ENCODE measurements around the gene ASMT.
"Not testable (repeated sequence)": the region's sequence is repeated elsewhere in the genome, so short reads cannot be mapped to it uniquely, and the experiment has no call there.

The ASMT gene

GRCh38 chrX:1597345-1598020 lies 17.4 kb upstream of the ASMT start:
- DNase-seq (ENCODE audit: low spot score) = no peak

- peak; percentile 8 for DNase-seq (ENCODE audit: low spot score)
Observed at GRCh38 chrX:1598021-1598875, 16.6 kb upstream of the ASMT start.

- DNase-seq (ENCODE audit: low spot score) = no peak
Observed at GRCh38 chrX:1598876-1599790, 15.7 kb upstream of the ASMT start.

- DNase-seq (ENCODE audit: low spot score) = no peak
Observed at GRCh38 chrX:1599791-1600405, 15.0 kb upstream of the ASMT start.

GRCh38 chrX:1600406-1601050 lies 14.3 kb upstream of the ASMT start:
- DNase-seq (ENCODE audit: low spot score) = no peak

- DNase-seq (ENCODE audit: low spot score) = no peak
Observed at GRCh38 chrX:1601051-1601767, 13.7 kb upstream of the ASMT start.

- no peak for DNase-seq (ENCODE audit: low spot score)
Observed at GRCh38 chrX:1601768-1602085, 13.1 kb upstream of the ASMT start.

GRCh38 chrX:1602299-1602698 lies 12.6 kb upstream of the ASMT start:
- DNase-seq (ENCODE audit: low spot score) = no peak

- no peak for DNase-seq (ENCODE audit: low spot score)
Observed at GRCh38 chrX:1606496-1606895, 8.4 kb upstream of the ASMT start.

- no peak for DNase-seq (ENCODE audit: low spot score)
Observed at GRCh38 chrX:1609311-1609710, 5.5 kb upstream of the ASMT start.

- DNase-seq (ENCODE audit: low spot score) = no peak
Observed at GRCh38 chrX:1609762-1610161, 5.1 kb upstream of the ASMT start.

- DNase-seq (ENCODE audit: low spot score) = no peak
Observed at GRCh38 chrX:1610166-1610565, 4.7 kb upstream of the ASMT start.

- no peak for DNase-seq (ENCODE audit: low spot score)
Observed at GRCh38 chrX:1610736-1611135, 4.1 kb upstream of the ASMT start.

GRCh38 chrX:1612641-1613286 lies 2.1 kb upstream of the ASMT start:
- no peak for DNase-seq (ENCODE audit: low spot score)

- DNase-seq (ENCODE audit: low spot score) = no peak
Observed at GRCh38 chrX:1618689-1619088, 3.8 kb downstream of the ASMT start.

GRCh38 chrX:1623691-1624090 lies 8.8 kb downstream of the ASMT start:
- DNase-seq (ENCODE audit: low spot score) = no peak

- DNase-seq (ENCODE audit: low spot score) = not testable (repeated sequence)
Observed at GRCh38 chrX:1624158-1624860, 9.4 kb downstream of the ASMT start.

- DNase-seq (ENCODE audit: low spot score) = not testable (repeated sequence)
Observed at GRCh38 chrX:1624861-1625215, 10.0 kb downstream of the ASMT start.

- DNase-seq (ENCODE audit: low spot score) = no peak
Observed at GRCh38 chrX:1629244-1629643, 14.4 kb downstream of the ASMT start.

GRCh38 chrX:1646009-1646408 lies 31.1 kb downstream of the ASMT start:
- no peak for DNase-seq (ENCODE audit: low spot score)

All from hematopoietic multipotent progenitor cell treated with erythropoietin and hydrocortisone succinate and interleukin-3 and kit ligand, for 17 days (in vitro differentiated cells).